Thoracic aorta (tissue), 2 donors: ENCODE measurements around the gene TNIK. TPM values are rescaled to one million over a fixed set of nuclear protein-coding genes. Genes with fewer than 3 reads are reported as not detected.

Experiments
- ATAC-seq: fragments of 150-250 bp; one replicate; pipeline ENCODE4 v1.8.0; 2017; ENCODE audit warnings: low read depth; ENCODE audit not compliant: insufficient number of reproducible peaks, low FRiP score
- DNase-seq: peaks from one replicate; pipeline ENCODE4 v3.0.0-alpha.2; 2020; ENCODE audit warnings: low spot score
- H3K27ac ChIP-seq, 2 donors: fragments of 200-600 bp; sonication (generic); 1 replicate in 1 of 2; 2 replicates in 1 of 2; pipeline ENCODE4 v1.5.1; 2016; ENCODE audit warnings: mild to moderate bottlenecking in 2 of 2, moderate library complexity in 2 of 2
- H3K27me3 ChIP-seq: fragments of 200-600 bp; sonication (generic); replicated peaks from 2 replicates; pipeline ENCODE4 v1.6.0; 2016; ENCODE audit warnings: mild to moderate bottlenecking; ENCODE audit not compliant: insufficient read depth
- H3K36me3 ChIP-seq: fragments of 200-600 bp; sonication (generic); one replicate; pipeline ENCODE4 v1.5.1; 2016
- H3K4me1 ChIP-seq, 2 donors: fragments of 200-600 bp; sonication (generic); 1 replicate in 1 of 2; 2 replicates in 1 of 2; pipeline versions ENCODE4 v1.5.1 to v1.6.0; 2016; ENCODE audit warnings: low read depth in 2 of 2, mild to moderate bottlenecking in 1 of 2; ENCODE audit not compliant: control insufficient read depth in 1 of 2
- H3K4me3 ChIP-seq: fragments of 200-600 bp; sonication (generic); 2 replicates; pipeline ENCODE4 v1.5.1; 2016; ENCODE audit warnings: mild to moderate bottlenecking
- H3K9me3 ChIP-seq: fragments of 200-600 bp; sonication (generic); 2 replicates; pipeline ENCODE4 v1.5.1; 2016
- total RNA-seq, 2 donors: library from RNA; depleted of rRNA; stranded (reverse); fragments of >200 nt; gene quantifications; one replicate each; pipeline versions ENCODE4 v1.1.0 to v1.2.3, GENCODE V29; 2016
- TF ChIP-seq, protein P1 (sequence below): fragments of 200-600 bp; sonication (generic); IDR thresholded peaks from one replicate; pipeline ENCODE4 v1.5.1; 2019; ENCODE audit warnings: antibody characterized with exemption

TNIK gene
- total RNA-seq, 2 donors from 2014 or later: 18.3 to 21.7 TPM

- Histone ChIP-seq H3K27ac (no peak overlapping the region), H3K4me3 (no peak overlapping the region), H3K9me3 (no peaks in the 10 kb centered on the region), H3K27me3 (no peaks in the 10 kb centered on the region), H3K36me3 (no peaks in the 10 kb centered on the region), H3K4me1 (peaks cover 17 to 23% of the 10 kb centered on the region in 2 donors)
- DNase-seq (no peak), ATAC-seq (no peak)
- TF ChIP-seq, protein P1, sequence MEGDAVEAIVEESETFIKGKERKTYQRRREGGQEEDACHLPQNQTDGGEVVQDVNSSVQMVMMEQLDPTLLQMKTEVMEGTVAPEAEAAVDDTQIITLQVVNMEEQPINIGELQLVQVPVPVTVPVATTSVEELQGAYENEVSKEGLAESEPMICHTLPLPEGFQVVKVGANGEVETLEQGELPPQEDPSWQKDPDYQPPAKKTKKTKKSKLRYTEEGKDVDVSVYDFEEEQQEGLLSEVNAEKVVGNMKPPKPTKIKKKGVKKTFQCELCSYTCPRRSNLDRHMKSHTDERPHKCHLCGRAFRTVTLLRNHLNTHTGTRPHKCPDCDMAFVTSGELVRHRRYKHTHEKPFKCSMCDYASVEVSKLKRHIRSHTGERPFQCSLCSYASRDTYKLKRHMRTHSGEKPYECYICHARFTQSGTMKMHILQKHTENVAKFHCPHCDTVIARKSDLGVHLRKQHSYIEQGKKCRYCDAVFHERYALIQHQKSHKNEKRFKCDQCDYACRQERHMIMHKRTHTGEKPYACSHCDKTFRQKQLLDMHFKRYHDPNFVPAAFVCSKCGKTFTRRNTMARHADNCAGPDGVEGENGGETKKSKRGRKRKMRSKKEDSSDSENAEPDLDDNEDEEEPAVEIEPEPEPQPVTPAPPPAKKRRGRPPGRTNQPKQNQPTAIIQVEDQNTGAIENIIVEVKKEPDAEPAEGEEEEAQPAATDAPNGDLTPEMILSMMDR: no peak
These were observed 80.9 kb downstream of the TNIK start for GRCh38 chr3:171379281-171379680.

DNA sequence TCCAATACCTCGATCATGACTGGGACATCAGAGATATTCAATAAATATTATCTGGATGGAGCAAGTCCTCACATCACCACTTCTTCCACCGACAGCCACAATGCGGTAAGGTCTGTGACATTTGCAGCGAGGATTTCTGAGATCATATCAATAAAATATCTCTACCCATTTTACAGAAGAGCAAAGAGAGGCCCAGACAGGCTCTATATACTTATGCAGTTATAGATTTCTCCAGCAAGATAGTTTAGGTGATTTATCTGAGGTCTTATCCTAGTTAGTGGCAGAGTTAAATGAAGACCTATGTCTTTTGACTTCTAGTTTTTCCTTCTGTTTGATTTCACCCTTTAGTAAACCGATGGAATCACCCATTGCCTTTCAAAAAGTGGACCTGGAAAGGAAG is 81.6 kb downstream of the TNIK start:
- ATAC-seq (no peak), DNase-seq (no peak)
- Histone ChIP-seq H3K4me3 (no peak overlapping the region), H3K27ac (no peak overlapping the region), H3K36me3 (no peaks in the 10 kb centered on the region), H3K4me1 (peaks cover 11 to 16% of the 10 kb centered on the region in 2 donors), H3K9me3 (no peaks in the 10 kb centered on the region), H3K27me3 (no peaks in the 10 kb centered on the region)
- TF ChIP-seq, protein P1: no peak

- Histone ChIP-seq H3K4me1 (peaks cover 4 to 9% of the 10 kb centered on the region in 2 donors), H3K27me3 (no peaks in the 10 kb centered on the region), H3K36me3 (no peaks in the 10 kb centered on the region), H3K9me3 (no peaks in the 10 kb centered on the region), H3K27ac (no peak overlapping the region), H3K4me3 (no peak overlapping the region)
- TF ChIP-seq, protein P1: no peak
- no peak for DNase-seq
- no peak for ATAC-seq
These were observed 82.3 kb downstream of the TNIK start for GRCh38 chr3:171377859-171378258.

DNA sequence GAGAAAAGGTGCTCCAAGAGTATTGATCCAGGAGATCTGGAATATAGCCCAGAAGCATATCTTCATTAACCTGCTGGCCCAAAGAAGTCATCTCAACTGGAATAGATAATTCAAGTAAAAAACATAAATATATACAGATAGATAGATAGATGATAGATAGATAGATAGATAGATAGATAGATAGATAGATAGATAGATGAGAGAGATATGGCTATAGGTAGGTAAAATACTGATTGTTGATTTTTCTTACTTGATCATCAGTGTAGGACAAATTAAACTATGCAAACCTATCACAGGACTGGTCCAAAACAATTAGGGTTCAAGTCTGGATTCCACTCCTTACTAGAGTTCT is 83.6 kb downstream of the TNIK start:
- Histone ChIP-seq H3K36me3 (no peaks in the 10 kb centered on the region), H3K4me3 (no peak overlapping the region), H3K4me1 (peaks cover 4 to 7% of the 10 kb centered on the region in 2 donors), H3K9me3 (no peaks in the 10 kb centered on the region), H3K27ac (no peak overlapping the region), H3K27me3 (no peaks in the 10 kb centered on the region)
- DNase-seq: no peak
- TF ChIP-seq, protein P1: no peak
- no peak for ATAC-seq

GRCh38 chr3:171375666-171376595 is 84.3 kb downstream of the TNIK start:
- TF ChIP-seq, protein P1: no peak
- Histone ChIP-seq H3K4me3 (no peak overlapping the region), H3K4me1 (peaks cover 4 to 7% of the 10 kb centered on the region in 2 donors), H3K27ac (no peak overlapping the region), H3K9me3 (no peaks in the 10 kb centered on the region), H3K36me3 (no peaks in the 10 kb centered on the region), H3K27me3 (no peaks in the 10 kb centered on the region)
- ATAC-seq: no peak
- no peak for DNase-seq
